Astrocyte of the cerebellum (primary cell): ENCODE measurements around the gene CRISPLD2.

ENCODE experiments used
- DNase-seq: peaks from one replicate; pipeline ENCODE4 v3.0.0-alpha.2; 2011; ENCODE audit warnings: low read depth
- H3K4me3 ChIP-seq: 2 replicates; pipeline ENCODE4 v1.5.1; 2011; ENCODE audit warnings: mild to moderate bottlenecking, low read depth, low read length, moderate library complexity
- in situ Hi-C: cut with HindIII; loops from 2 replicates; pipeline ENCODE4 v1.10.0; 2017; ENCODE audit warnings: low sequenced_read_pairs
- TF ChIP-seq, protein P1 (sequence below): IDR thresholded peaks from 2 replicates; pipeline ENCODE4 v1.5.1; 2012; ENCODE audit warnings: low read length, low read depth, moderate library complexity, mild to moderate bottlenecking; ENCODE audit errors: missing control alignments

CRISPLD2 gene

DNA sequence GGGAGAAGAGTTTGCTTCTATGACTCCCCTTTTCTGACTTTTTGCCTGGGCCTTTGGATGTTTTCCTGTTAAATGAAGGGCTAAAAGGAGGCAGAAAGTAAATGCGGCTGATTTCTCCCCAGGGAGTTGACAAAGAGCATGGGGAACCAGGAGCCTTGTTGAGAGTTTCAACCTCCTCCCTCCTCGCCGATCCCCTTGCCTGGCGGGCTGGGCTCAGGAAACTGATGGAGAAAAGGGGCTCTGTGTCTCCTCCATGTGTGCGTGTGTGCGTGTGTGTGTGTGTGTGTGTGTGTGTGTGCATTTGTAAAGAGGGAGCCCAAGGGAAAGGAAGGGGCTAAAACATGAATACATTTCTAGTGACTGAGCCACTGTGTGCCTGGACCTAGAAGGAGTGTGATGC, 97.1 kb downstream of the CRISPLD2 start:
- TF ChIP-seq, protein P1, sequence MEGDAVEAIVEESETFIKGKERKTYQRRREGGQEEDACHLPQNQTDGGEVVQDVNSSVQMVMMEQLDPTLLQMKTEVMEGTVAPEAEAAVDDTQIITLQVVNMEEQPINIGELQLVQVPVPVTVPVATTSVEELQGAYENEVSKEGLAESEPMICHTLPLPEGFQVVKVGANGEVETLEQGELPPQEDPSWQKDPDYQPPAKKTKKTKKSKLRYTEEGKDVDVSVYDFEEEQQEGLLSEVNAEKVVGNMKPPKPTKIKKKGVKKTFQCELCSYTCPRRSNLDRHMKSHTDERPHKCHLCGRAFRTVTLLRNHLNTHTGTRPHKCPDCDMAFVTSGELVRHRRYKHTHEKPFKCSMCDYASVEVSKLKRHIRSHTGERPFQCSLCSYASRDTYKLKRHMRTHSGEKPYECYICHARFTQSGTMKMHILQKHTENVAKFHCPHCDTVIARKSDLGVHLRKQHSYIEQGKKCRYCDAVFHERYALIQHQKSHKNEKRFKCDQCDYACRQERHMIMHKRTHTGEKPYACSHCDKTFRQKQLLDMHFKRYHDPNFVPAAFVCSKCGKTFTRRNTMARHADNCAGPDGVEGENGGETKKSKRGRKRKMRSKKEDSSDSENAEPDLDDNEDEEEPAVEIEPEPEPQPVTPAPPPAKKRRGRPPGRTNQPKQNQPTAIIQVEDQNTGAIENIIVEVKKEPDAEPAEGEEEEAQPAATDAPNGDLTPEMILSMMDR = no peak
- in situ Hi-C loops = no loop called here

DNA sequence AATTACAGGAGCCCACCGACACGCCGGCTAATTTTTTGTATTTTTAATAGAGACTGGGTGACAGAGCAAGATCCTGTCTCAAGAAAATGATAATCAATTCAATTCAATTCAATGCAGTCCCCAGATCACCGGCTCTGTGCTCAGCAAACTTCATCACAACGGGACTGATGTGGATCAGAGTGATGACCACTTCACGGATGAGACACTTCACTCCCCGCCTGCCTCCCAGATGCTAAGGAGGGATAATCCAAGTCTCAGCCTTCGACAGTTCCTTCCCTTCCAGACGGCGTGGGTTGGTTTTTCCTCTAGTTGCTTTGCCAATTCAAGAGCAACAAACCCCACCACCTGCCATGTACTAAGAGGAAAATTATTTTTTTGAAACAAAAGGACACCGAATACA, 97.7 kb downstream of the CRISPLD2 start:
- H3K4me3 ChIP-seq = no peak overlapping the region
- DNase-seq = no peak
- in situ Hi-C loops = no loop called here
- TF ChIP-seq, protein P1 = no peak

More for the DNA sequence above, 97.1 kb downstream of the CRISPLD2 start:
- no peak for DNase-seq
- H3K4me3 ChIP-seq = no peak overlapping the region

DNA sequence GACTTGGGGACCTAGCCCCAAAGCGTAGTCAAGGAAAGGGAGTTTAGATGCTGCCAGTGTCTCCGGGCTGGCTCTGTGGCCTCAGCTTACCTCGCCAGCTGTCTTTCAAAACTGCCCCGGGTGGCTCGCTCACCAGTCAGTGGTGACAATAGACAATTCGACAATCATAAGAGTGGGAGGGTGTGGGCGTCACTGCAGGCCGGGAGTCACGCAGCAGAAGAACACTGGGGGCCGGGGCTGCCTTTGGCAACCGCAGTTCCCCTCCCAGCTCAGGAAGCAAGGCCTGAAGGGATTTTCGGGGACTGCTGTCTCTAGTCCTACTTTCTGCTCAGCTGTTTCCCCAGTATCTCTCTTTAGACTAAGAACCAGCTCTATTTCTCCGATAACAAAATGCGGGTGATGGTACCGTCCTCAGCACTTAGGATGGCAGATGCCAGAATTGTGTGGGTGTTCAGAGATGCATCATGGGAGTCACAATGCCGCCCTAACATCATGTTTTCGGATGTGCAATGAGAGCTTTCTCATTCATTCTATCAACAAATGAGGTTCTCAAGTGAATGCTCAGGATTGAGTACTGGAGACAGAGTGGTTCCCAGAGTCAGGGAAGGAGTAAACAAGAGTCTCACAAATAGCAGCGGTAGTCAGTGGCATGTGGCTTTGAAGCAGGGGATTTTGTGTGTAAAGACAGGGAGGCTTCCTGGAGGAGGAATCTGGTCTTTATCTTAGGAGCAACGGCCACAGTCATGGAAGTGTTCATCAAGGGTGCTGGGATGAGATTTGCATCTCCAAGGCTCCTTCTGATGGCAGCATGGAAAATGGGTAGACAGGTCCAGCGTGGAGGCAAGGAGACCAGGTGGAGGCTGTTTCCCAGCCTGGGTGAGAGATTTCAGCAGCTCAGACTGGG, 98.5 kb downstream of the CRISPLD2 start:
- DNase-seq = no peak
- TF ChIP-seq, protein P1 = no peak
- in situ Hi-C loops = no loop called here
- no peak overlapping the region for H3K4me3 ChIP-seq

DNA sequence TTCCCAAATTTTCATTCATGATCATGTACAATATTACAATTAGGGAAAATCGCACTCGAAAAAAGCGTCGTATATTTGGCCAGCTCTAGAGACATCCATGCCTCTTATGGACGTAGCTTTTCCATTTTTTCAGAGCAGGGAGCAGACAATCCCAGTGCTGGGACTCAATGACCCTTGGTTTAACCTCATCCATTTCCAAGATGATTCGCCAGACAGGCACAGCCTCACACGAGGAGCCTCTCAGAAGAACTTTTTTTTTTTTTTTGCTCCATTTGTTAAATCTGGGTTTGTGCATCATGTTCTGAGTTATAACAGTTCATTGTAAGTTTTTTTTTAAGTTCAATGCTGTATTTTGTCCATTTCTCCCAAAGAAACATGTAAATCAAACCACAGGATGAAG, 99.5 kb downstream of the CRISPLD2 start:
- H3K4me3 ChIP-seq = no peak overlapping the region
- TF ChIP-seq, protein P1 = no peak
- DNase-seq = no peak
- in situ Hi-C loops = no loop called here

DNA sequence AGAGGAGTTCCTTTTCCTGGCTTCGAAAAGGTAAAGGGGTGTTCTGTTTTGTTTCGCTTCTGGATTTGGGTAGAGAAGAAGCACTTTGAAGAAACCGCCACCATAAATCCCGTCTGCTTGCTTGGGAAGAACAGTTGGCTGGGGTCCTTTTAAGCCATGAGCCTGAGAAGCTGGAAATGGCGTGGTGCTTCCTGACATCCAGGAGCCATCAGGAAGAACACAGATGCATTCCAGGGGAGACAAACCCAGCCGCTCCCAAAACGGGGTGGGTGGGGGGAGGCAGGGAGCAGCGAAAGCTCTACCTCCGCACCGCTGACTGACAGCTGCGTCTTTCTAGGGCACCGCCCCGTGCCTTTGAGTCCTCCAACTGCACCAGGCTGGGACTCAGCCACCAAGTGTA, 99.9 kb downstream of the CRISPLD2 start:
- DNase-seq = no peak
- TF ChIP-seq, protein P1 = no peak
- in situ Hi-C loops = loop anchor here (10.0 kb wide), 1 partner anchor 105 kb away; the partner anchor contains the start of gene CRISPLD2
- no peak overlapping the region for H3K4me3 ChIP-seq

DNA sequence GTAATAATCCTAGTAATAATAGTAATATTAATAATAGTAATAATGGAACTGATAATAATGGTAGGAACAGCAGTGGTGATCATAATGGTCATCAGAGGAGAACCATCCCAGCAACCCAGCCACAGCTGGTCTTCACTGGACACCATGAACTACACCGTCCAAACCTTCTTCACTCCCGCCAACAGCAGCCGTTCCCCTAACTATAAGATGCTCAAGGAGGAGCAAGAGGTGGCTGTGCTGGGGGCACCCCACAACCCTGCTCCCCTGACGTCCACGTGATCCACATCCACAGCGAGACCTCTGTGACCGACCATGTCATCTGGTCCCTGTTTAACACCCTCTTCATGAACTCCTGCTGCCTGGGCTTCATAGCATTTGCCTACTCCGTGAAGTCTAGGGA, 100.5 kb downstream of the CRISPLD2 start:
- no peak for DNase-seq
- TF ChIP-seq, protein P1 = no peak
- in situ Hi-C loops = loop anchor here (10.0 kb wide), 1 partner anchor 106 kb away; the partner anchor contains the start of gene CRISPLD2
- no peak overlapping the region for H3K4me3 ChIP-seq
